Activated naive CD4-positive, alpha-beta T cell treated with Interleukin-2 at 50 U/mL for 16 hours (primary cell): ENCODE measurements around the gene TRPC4.

Experiments
- DNase-seq: peaks from one replicate; pipeline ENCODE4 v3.0.0-alpha.2; 2020

Gene TRPC4

DNA sequence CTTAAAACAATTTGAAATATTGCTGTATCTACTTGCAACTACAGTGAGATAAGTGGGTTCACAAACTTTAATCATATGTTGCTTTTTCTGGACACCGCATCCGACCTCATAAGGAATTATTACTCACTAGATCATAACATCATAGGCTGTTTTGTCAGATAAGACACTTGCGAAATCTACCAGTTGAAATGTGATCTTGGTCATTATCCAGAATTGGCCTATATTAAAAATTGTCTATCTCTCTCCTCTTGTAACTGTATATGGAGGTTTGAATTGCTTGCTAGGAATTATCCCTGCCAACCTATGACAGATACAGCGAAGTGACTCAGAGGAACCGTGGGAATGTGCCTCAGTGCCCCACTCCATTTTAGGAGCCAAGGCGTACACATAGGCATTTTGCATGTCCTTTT is 154.0 kb downstream of the TRPC4 start:
- no peak for DNase-seq

DNA sequence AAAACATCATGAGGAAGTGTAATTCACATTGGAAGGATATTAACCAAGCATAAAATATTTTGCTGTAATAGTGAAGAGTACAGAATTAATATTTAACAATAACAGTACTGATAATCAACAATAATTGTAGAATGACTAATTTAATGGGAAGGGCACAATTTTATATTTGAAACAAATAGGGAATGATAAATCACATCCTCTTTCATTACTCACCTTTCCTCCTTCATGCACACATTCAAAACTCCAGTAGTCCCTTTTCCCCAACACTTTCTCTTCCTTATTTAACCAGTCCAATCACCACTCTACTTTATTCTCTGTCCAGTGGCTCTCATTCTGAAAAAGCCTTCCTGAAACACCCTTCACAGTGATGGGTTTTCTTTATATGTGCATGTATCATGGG is 160.3 kb downstream of the TRPC4 start:
- DNase-seq = no peak

DNA sequence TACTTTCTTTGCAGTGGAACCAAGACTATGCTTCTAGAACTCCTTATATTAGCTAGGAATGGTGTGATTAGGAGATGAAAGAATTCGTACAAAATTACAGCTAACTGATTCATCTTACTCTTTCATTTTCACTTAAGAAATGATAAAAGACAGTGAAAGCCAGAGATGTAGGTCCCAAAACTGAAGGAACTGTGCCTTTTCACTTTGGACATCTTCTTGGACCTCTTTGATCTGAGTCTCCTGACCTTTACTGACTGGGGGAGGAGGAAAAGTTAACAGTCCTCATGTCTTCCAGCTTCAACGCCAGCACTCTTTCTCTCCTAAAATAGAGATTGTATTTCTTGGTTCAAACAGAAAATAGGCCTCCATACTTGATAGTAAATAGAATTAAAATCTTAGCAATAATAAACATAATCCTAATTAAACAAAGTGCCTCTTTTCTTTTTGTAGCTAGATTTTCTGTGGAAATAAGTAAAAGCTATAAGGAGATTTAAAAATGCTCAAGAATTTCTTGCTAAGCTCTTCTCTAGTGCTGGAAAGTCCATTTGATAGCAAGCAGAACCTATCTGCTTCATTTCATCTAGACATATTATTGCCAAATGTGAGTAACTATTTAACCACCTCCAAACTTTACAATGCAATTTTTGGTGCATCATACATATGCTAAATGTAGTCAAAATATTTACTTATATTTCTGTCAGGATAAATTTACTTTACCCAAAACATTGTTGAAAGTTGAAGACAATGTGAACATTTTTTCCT is 161.7 kb downstream of the TRPC4 start:
- DNase-seq = no peak

DNA sequence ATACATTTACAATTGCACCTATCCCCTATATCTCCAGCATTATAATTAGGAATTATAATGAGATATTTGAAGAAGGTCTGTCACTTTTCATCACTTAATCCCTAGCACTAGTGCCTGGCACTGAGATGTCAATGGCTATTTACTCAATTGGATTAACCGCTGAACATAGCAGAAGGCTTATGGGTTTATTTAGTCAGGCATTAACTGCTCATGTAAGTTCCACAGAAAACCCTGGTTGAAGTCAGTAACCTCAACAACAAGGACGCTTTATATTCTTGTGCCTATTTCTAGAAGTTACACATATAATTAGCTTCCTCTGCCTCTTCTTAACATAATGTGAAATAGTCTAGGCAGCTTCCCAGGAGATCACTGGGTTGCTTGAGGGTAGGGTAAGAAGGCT is 163.5 kb downstream of the TRPC4 start:
- DNase-seq = no peak

DNA sequence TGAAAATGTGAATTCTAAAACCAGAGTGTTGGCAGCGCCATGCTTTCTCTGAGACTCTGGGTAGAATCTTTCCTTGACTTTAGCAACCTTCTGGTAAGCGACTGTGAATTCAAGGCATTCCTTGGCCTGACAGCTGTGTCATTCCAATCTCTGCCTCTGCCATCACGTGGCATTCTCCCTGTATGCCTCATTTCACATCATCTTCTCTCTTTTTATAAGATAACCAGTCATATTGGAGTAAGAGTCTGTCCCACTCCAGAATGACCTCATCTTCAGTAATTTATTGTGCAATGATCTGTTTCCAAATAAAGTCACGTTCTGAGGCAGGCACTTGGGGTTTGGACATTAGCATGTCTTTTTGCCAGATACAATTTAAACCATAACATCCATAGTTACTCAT is 167.6 kb downstream of the TRPC4 start:
- DNase-seq = no peak

DNA sequence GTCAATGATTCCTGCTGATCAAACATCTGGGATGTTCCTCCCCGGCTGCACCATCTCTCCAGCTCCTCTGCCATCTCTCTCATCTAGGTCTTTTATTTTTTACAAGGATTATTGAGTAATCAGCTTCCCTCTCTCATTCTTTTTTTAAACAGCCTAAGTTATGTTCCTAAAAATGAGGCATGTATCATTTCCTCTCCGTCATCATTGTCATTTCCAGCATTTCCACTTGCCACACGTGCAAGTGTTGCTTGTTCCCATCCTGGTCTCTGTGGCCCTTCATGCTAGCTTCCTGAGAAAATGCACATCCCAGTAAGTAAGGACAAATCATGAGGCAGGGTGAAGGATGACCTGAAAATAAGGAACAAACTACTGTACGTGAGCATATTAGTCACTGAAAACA is 168.3 kb downstream of the TRPC4 start:
- DNase-seq = no peak

DNA sequence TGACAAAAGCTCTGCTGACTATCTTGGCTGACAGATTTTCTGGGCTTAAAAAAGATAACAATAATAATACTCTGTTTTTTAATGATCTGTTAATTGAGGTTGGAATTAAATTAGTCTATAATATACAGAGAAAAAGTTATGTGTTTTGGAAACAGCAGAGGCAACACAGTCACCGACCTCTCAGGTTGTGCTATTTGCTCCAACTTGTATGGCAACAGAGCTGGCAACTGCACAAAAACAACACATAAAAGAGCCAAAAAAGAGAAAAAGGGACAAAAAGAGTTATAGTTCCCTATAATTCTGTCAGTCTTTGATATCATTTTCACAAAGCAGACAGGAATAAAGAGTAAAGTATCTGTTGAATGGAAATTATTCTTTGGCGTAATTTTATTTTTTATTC is 168.7 kb downstream of the TRPC4 start:
- DNase-seq = no peak

DNA sequence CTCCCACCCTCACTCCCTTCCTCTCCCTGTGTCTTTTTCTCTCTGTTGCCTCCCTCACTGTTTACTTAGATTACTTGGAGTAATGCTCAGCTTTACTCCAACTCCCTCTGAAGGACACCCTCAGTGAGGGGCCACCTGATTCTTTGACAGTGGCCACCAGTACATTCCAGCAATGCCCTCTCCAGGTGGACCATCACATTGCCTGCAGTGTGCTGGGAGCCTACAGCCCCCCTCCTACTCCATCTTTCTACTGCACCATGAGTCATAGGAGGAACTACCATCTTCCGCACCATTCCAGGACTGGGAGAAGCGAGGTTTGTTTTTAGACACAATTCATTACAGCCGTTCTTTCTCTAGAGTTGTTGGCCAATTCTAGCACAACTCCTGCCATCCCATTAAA is 174.4 kb downstream of the TRPC4 start:
- DNase-seq = no peak

DNA sequence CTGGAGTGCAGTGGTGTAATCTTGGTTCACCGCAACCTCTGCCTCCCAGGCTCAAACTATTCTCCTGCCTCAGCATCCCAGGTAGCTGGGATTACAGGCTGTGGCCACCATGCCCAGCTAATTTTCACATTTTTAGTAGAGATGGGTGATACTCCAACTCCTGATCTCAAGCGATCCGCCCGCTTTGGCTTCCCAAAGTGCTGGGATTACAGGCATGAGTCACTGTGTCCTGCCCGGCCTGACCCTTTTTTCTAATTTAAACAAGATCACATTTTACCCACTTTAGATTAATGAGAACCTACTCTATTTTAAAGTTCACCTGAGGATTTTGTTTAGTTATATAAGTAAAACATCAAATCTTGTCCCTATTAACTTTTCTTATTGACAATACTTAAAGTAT is 179.2 kb downstream of the TRPC4 start:
- DNase-seq = no peak

DNA sequence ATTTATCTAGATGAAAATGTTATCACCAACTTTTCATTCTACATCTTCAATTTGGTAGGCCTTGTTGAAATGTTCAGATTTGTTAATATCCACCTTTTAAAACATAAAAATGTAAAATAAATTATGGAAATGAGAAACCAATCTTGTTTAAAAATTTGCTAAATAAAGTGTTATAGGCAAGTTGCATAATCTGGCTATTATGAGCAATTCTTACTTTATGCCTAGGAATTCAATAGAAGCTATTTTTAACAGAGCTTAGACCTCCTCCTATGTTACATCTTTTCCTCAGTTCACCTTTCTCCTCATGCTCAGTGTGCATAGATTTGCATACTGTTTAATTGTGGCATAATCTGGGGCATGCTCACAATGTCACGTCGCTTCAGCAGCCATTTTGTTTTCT is 183.1 kb downstream of the TRPC4 start:
- no peak for DNase-seq

DNA sequence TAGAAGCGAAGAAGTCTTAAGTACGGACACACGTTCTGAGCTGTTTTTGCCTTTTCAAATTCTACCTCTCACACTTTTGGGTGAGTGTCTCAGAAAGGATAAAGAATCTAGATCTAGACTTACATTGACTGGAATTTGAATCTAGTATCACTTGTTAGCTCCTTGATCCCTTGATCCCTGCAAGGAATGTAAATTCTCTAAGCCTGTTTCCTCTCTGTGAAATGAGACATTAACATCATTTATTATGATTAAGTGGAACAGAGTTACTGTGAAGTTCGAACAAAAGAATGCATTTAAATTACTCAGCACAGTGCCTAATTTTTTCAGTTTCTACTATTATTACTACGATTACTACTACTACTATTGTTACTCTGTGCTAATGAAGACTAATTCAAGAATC is 184.4 kb downstream of the TRPC4 start:
- no peak for DNase-seq

DNA sequence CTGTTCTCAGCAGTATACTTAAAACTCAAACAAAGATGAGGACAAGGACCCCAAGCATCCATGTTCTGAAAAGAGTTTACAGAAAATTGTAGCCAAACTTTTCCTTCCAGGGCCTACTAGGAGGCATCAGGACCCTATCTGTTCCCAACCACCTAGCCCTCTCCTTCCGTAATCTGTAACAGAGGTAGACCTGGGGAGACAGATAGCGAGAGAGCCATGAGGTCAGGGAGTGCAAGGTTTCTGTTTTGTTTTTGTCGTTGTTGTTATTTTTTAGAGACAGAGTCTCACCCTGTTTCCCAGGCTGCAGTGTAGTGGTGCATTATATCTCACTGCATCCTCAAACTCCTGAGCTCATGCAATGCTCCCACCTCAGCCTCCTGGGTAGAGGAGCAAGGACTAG is 187.1 kb downstream of the TRPC4 start:
- no peak for DNase-seq

DNA sequence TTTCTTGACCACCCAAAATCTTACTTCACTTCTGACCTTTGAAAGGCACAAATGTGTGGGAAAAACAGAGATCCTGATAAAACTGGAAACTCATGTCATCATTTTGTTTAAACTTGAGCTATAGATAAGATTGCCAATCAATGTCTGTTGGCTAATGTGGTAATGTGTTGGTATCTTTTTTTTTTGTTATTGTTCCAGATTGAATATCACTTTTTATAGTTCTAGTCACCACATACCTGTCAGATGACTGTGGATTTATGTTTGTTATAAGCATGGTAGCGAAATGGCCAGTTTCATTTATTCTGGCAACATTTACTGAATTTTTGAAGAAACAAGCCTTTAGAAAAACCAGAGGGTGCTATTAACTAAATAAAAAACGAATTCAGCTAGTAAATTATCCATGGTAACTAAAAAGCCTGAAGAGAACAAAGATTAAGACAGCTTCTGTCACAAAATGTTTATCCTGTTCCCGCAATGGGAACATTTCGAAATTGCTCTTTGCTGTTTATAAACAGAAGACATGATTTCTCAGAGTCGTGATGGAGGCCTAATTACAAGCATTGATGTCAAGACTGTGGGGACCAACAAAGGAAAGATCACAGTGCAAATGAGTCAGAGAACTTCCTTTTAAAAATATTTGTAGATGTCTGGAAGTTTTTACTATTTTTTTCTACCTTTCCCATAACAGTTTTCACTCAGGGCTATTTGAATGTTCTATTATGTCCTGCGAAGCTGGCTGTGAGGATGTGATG is 188.1 kb downstream of the TRPC4 start:
- DNase-seq = no peak

DNA sequence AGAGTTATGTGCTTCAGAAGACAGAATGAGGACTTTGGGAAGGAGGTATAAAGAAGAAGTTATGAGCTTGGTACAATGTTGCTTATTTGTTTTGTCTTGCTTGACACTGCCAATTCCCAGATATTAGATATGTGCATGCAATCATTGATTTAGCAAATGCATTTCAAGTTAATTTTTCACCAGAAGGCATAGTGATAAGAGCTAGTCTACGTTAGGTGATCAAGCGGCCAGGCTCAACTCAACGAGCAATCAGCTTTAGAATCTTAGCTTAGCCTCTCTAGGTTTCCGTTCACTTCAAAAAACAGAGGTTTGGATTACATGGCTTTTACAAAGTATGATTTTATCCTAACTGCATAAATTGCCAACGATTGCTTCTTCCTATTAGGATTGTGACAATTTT is 189.4 kb downstream of the TRPC4 start:
- no peak for DNase-seq

DNA sequence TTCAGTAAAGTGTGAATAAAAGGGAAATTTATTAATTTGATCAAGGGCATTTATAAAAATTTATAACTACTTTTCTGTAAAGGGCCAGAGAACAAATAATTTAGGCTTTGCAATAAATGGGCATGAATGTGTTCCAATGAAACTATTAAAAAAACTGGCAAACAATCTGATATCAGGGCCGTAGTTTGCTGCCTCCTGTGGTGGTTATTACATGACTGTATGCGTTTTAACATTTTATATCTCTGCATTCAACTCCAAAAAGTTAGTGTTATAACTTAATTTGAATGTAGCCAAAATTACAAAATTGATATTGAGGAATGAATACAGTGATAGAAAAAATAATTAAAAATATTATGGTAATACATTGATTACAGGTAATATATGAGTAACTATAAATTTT is 190.5 kb downstream of the TRPC4 start:
- DNase-seq = no peak

DNA sequence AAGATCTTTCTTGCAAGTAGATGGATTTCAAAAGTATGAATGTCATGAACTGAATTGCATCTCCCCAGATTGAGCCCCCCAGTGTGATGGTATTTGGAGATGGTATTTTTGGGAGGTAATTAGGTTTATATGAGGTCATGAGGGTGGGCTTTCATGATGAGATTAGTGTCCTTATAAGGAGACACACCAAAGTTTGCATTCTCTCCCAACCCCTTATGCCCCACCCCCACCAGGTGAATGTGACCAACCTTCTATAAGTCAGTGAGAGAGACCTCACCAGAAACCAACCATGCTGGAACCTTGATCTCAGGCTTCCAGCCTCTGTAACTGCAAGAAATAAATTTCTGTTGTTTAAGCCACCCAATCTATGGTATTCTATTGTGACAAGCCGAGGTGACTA is 199.7 kb downstream of the TRPC4 start:
- DNase-seq = no peak

DNA sequence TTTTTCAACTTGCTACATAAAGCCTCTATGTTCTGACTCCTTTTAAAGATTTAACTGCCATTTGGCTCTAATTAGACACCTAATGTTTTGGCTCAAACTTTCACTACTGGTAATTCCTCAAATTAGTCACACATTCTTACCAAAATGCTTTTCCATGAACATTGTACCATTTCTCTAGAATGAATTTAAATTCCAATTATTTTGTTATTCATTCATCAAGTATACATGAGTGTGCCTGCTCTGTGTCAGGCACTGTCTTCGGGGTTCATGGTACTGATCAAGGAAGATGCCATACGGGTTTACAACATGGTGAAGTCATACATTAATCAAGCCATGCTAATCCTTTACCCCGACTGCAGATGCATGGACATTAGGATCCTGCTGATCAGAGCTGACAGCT is 201.9 kb downstream of the TRPC4 start:
- DNase-seq = no peak

DNA sequence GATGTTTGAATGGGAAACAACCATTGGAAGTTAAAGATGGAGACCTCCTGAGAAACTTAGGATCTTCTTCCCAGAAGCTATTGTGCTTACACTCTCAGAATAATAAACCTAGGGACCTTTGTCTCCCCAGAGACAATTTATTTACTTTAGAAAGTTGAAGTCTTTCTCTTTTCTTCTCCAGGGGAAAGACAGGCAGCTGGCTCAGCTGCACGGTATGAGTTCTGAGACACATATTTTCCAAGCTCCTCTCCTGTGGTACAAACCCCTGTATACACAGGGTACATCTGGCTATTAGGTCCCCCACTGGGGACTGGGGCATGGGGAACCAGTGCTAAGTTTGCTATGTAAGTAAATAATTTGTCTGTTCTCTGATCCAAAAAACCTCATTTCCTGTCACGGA is 203.5 kb downstream of the TRPC4 start:
- DNase-seq = no peak

DNA sequence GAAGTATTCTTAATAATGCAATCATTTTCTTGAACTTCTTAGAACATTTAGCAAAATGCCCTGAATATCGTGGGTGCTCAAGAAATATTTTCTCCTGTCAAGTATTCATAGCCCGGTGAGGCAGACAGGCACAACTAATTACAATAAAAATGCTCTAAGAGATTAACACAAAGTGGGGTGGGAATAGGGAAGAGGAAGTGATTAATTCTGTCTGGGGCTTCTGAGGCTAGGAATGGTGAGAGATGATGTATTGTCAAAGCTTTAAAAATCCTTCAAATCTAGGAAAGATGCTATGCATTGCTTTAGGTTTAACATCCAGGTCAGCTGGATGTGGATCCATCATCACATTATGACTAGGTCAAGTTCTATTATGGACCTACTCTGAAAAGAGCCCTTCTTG is 204.2 kb downstream of the TRPC4 start:
- DNase-seq = no peak

DNA sequence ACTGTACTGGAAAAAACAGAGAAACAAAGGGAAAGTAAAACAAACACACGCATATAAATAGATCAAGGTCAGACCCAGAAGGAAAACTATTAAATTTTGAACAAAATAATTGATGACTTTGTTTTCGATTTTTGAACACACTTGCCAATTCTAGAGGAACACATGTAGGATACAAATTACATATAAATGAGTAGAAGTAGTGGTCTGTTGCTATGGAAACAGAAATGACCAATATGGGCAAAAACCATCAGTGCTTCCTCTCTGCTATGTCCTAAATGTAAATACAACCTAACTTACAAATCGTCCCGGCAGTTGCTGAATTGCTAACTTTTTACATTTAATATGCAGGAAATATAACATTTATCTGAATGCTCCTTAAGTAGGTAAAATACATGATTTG is 205.8 kb downstream of the TRPC4 start:
- no peak for DNase-seq

DNA sequence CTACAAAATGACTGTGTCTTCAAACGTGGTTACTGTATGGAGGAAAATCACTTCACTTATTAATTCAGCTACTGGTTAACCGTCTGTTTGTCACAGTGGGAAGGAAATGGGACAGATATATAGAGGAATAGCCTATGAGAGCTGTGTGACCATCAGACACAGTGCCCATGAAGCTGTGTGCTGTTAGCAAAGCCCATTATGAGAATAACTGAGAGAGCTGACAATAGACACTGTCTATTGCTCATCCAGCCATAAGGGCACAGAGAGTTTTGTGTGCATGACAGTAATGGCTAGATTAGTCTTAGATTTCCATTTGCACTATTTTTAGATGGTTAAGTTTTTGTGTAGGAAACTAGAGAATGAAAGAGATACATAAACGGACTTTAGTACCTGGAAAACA is 206.9 kb downstream of the TRPC4 start:
- DNase-seq = no peak

DNA sequence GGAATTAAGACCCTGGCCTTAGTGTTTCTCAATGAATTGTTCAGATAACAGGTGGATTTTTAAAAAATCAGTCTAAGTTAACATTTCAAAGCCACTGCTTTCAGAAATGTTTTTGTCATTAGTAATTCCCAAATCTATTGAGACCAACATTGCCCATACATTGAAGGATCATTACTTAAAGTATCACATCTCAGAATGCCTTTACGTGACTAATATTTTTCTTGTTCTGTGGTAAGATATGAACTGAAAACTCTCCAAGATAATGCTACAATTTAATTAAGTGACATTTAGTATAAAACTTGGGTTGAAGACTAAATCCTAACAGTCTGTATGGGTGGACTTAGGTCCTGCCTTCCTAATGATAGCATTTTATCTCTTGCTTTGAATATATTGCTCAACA is 211.6 kb downstream of the TRPC4 start:
- no peak for DNase-seq

DNA sequence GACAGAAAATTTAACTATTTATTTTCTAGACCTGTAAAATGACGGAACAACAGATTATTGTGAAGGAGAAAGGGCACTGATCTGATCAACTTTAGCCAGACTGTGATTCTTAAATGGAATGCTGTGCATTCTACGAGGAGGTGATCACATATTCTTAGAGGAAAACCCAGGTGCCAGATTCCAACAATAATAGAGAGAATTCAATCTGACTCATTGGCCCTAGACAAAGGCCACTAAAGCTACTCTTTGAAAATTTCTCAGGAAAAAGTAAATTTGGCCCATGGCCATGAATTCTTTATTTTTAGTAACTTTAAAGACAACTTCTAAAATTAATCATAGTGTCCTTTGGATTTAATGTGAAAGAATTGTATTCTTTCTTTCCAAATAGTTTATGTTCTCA is 212.4 kb downstream of the TRPC4 start:
- no peak for DNase-seq

DNA sequence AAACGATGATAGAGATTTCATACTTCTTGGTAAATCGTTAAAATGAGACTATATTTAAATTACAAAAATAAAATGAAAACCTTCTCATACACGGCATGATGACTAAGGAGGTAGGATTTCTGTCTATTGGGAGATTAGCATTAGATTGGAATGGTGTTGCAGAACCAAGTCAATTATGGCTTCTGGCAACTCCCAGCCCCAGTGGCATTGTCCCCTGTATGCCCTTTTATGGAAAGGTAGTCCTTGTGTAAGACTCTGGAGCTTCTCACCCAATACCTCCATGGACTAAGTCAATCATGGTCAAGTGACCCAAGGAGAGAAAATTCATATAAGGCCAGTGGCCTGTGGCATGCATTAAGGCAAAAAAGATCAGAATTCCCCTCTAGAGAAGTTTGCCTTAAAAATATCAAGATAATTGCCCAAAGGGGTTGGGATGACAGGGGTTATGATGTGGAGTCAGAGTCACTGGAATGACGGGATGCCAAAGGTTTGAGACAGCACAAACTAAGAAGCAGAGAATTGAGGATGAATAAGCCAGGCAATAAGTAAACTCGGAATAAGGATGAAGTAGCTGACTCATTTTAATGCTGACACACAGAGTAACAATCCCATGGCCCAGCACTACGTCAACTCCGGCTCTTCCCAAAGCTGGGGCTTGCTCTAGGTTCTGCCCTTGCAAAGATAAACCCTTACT is 213.2 kb downstream of the TRPC4 start:
- DNase-seq = no peak
